ENCODE data around the gene ANKRD45. TPM values are rescaled to one million over a fixed set of nuclear protein-coding genes. Genes with fewer than 3 reads are reported as not detected.
"Not testable (repeated sequence)": the region's sequence is repeated elsewhere in the genome, so short reads cannot be mapped to it uniquely, and the experiment has no call there.

ANKRD45 gene
- polyA plus RNA-seq, 2 of the 4 experiments (the other 2 are of a cell fraction): 0.18 to 0.27 TPM

- H3K4me1 ChIP-seq: no peaks in the 10 kb centered on the region
- no peak for ATAC-seq
- H3K9me3 ChIP-seq: no peaks in the 10 kb centered on the region
- no peak overlapping the region for H3K27ac ChIP-seq
- FAIRE-seq: peak; percentile 46
- H3K4me2 ChIP-seq: no peak overlapping the region
- TF ChIP-seq ZC3H11A (IDR thresholded peaks at IDR 0.05) (no peak), EHMT2 (IDR thresholded peaks at IDR 0.05; ENCODE audit: low read depth) (no peak), CBX2 (IDR thresholded peaks at IDR 0.05; ENCODE audit: borderline replicate concordance, low read depth) (no peak), SREBF2 (IDR thresholded peaks at IDR 0.05) (no peak), RAD21 (conservative IDR thresholded peaks at IDR 0.05 in 1 of 2, IDR thresholded peaks at IDR 0.05 in 1 of 2) (no peak), KDM5A (IDR thresholded peaks at IDR 0.05) (no peak), JUN (IDR thresholded peaks at IDR 0.05) (no peak), PBX3 (IDR thresholded peaks at IDR 0.05) (no peak), ZFP36 (IDR thresholded peaks at IDR 0.05; ENCODE audit: borderline replicate concordance, partially characterized antibody) (no peak), ZSCAN20 (CRISPR knock-in tag; IDR thresholded peaks at IDR 0.05) (no peak), USF2 (IDR thresholded peaks at IDR 0.05) (no peak), HOXB5 (CRISPR knock-in tag; IDR thresholded peaks at IDR 0.05) (no peak), NPAS2 (CRISPR knock-in tag; IDR thresholded peaks at IDR 0.05; ENCODE audit: borderline replicate concordance) (no peak)
- WGBS (ENCODE audit: missing lambda C conversion rate): 36% methylated on average over 3 of the region's 3 CpGs
- DNase-seq (ENCODE audit: low read depth in 1 of 2, low spot score in 1 of 2): no peak
- POLR2A ChIA-PET: no interaction called here
- no peak overlapping the region for H3K4me3 ChIP-seq
- CTCF ChIA-PET: no interaction called here
Measured at GRCh38 chr1:173596097-173596825, 73.4 kb downstream of the ANKRD45 start.

- Histone ChIP-seq H3K27ac (peak overlapping the region in 1 of 2 experiments; percentile 50; a peak in 2 of 6 replicates), H3K4me2 (peak overlapping the region; percentile 12; the same call in 1 of the 3 replicates)
- 78% methylated on average over 5 of the region's 5 CpGs for WGBS (ENCODE audit: missing lambda C conversion rate)
Measured at GRCh38 chr1:173591138-173591537, 78.5 kb downstream of the ANKRD45 start.

GRCh38 chr1:173590557-173590956, 79.1 kb downstream of the ANKRD45 start:
- Histone ChIP-seq H3K4me2 (peak overlapping the region; percentile 12), H3K4me3 (no peak overlapping the region), H3K4me1 (peaks cover 9% of the 10 kb centered on the region; the same call in 2 of the 3 replicates), H3K27ac (peak overlapping the region in 1 of 2 experiments; percentile 50; a peak in 2 of 6 replicates), H3K9me3 (no peaks in the 10 kb centered on the region)
- TF ChIP-seq FOSL2 (IDR thresholded peaks at IDR 0.05) (no peak), FOSL2 (CRISPR knock-in tag; IDR thresholded peaks at IDR 0.05) (0 out of 2 replicates have a peak, but pooled peaks have one; percentile 12), PHF8 (IDR thresholded peaks at IDR 0.05; ENCODE audit: borderline replicate concordance, low read depth) (no peak), KDM1A (IDR thresholded peaks at IDR 0.05; ENCODE audit: low read depth) (no peak), FOSB (CRISPR knock-in tag; IDR thresholded peaks at IDR 0.05) (no peak), EHMT2 (IDR thresholded peaks at IDR 0.05; ENCODE audit: low read depth) (no peak), GATA3 (IDR thresholded peaks at IDR 0.05; ENCODE audit: borderline replicate concordance) (peak; percentile 22; the same call in 1 of the 2 replicates), JUN (IDR thresholded peaks at IDR 0.05) (no peak), BHLHE40 (IDR thresholded peaks at IDR 0.05; ENCODE audit: low read depth, low read length) (no peak), CEBPB (IDR thresholded peaks at IDR 0.05) (no peak), MAFK (IDR thresholded peaks at IDR 0.05; ENCODE audit: partially characterized antibody) (no peak), ELK1 (IDR thresholded peaks at IDR 0.05; ENCODE audit: low read depth, low read length) (no peak), JUNB (IDR thresholded peaks at IDR 0.05) (no peak)
- ChIA-PET POLR2A (no interaction called here), CTCF (interaction anchor here (1.7 kb wide), 2 partner anchors 10 to 160 kb away, joined by 4 read pairs; no protein-coding TSS in a partner anchor)
- peak; percentile 76 to 86; a peak in 5 of 6 replicates for ATAC-seq
- no peak for FAIRE-seq
- DNase-seq (ENCODE audit: low read depth in 1 of 2, low spot score in 1 of 2): peak in 1 of 2 experiments; percentile 20
- WGBS (ENCODE audit: missing lambda C conversion rate): 13% methylated on average over 1 of the region's 1 CpG

More at GRCh38 chr1:173591138-173591537, 78.5 kb downstream of the ANKRD45 start:
- H3K4me1 ChIP-seq; H3K9me3 ChIP-seq; ATAC-seq; DNase-seq (ENCODE audit: low read depth in 1 of 2, low spot score in 1 of 2); H3K4me3 ChIP-seq; FAIRE-seq; POLR2A ChIA-PET: not testable (repeated sequence)
- CTCF ChIA-PET: interaction anchor here (0.7 to 1.7 kb wide), 3 partner anchors 9 to 161 kb away, joined by 3 to 4 read pairs (median 4); no protein-coding TSS in a partner anchor
